AG09309 (cell line): ENCODE results near the gene TGFBR3L.
A peak's percentile ranks its signal among the peaks of the same experiment; 100 is the strongest.
"Not testable (repeated sequence)": the region's sequence is repeated elsewhere in the genome, so short reads cannot be mapped to it uniquely, and the experiment has no call there.

Experiments used
- DNase-seq: peaks from one replicate; pipeline ENCODE4 v3.0.0-alpha.2; 2010; ENCODE audit warnings: low read depth
- H3K4me3 ChIP-seq: 2 replicates; pipeline ENCODE4 v1.5.1; 2011; ENCODE audit warnings: mild to moderate bottlenecking, low read depth, low read length, moderate library complexity; ENCODE audit not compliant: control insufficient read depth
- TF ChIP-seq, protein P1 (sequence below): IDR thresholded peaks from 2 replicates; pipeline ENCODE4 v1.5.1; 2011; ENCODE audit warnings: mild to moderate bottlenecking, low read depth, low read length, inconsistent platforms; ENCODE audit not compliant: insufficient read depth, control insufficient read depth; ENCODE audit errors: missing control alignments

TGFBR3L gene

DNA sequence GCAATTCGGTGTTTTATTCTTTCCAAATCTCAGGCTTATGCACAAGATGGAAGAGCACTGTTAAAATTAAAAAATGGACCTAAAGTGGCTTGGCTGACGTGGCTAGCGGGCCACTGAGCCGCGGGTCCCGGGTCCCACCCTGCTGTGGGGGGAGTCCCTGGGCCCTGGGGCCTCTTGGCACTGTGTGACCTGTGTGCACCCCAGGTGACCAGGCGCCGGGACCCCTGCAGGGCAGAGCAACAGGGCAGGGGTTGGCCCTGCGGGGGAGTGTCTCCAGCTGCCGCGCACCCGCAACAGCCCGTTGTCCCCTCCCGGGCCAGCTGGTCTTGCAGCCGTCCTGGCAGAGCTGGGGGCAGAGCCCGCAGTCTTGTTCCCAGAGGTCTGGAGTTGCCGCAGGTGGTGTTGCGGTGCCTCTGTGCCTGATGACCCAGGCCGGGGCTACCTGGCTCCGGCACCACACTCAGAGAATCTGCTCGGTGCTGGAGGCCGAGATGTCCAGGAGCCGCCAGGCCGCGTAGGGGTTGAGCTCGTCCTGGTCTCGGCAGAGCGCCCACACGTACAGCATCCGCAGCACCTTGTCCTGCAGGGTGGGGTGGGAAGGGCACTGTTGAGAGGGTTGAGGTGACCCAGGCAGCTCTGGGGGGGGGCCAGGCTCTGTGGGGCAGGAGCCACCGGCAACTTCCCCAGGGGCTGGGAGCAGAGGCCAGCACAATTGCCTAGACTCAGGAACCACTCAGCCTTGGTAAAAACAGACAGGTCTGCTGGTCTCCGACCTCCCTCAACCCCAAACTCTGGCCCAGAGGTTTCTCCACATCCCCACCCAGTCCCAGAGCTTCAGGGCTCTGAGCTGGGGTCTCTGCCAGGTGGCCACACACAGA is 12.3 kb downstream of the TGFBR3L start:
- no peak for DNase-seq
- TF ChIP-seq, protein P1, sequence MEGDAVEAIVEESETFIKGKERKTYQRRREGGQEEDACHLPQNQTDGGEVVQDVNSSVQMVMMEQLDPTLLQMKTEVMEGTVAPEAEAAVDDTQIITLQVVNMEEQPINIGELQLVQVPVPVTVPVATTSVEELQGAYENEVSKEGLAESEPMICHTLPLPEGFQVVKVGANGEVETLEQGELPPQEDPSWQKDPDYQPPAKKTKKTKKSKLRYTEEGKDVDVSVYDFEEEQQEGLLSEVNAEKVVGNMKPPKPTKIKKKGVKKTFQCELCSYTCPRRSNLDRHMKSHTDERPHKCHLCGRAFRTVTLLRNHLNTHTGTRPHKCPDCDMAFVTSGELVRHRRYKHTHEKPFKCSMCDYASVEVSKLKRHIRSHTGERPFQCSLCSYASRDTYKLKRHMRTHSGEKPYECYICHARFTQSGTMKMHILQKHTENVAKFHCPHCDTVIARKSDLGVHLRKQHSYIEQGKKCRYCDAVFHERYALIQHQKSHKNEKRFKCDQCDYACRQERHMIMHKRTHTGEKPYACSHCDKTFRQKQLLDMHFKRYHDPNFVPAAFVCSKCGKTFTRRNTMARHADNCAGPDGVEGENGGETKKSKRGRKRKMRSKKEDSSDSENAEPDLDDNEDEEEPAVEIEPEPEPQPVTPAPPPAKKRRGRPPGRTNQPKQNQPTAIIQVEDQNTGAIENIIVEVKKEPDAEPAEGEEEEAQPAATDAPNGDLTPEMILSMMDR = no peak
- H3K4me3 ChIP-seq = no peak overlapping the region

- TF ChIP-seq, protein P1 = no peak
- no peak overlapping the region for H3K4me3 ChIP-seq
- no peak for DNase-seq
Observed at GRCh38 chr19:7927605-7928333, 13.1 kb downstream of the TGFBR3L start.

- DNase-seq = no peak
- no peak overlapping the region for H3K4me3 ChIP-seq
- TF ChIP-seq, protein P1 = no peak
Observed at GRCh38 chr19:7928334-7928706, 13.7 kb downstream of the TGFBR3L start.

GRCh38 chr19:7928741-7929701 is 14.4 kb downstream of the TGFBR3L start:
- H3K4me3 ChIP-seq = peak overlapping the region; percentile 10
- DNase-seq = peak; percentile 83
- TF ChIP-seq, protein P1 = peak; percentile 54

GRCh38 chr19:7930030-7930429 is 15.4 kb downstream of the TGFBR3L start:
- DNase-seq, H3K4me3 ChIP-seq: not testable (repeated sequence)

DNA sequence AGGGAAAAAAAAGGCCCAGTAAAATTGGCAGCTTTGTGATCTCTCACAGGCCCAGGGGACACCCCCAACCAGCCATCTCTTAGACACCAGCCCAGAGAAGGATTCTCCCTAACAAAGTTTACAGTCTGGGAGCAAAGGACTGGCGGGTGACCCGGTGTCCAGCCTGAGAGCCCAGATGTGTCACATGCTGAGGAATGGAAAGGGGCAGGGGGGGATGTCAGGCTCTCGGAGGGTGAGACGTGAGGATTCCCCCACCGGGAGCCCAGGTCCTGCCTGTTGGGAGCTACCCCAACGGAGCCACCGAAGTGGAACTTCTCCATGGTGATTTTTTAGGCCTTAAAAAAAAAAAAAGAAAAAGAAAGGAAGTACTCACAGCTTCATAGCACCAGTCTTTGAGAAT is 16.1 kb downstream of the TGFBR3L start:
- TF ChIP-seq, protein P1 = no peak
- no peak for DNase-seq
- H3K4me3 ChIP-seq = no peak overlapping the region
